Transverse colon (tissue), 4 donors: ENCODE measurements around the gene ARHGAP18.

Experiments used
- CTCF ChIP-seq, 5 experiments: fragments of 200-600 bp in 3 of 5; fragments of 450-650 bp in 2 of 5; sonication (generic) in 3 of 5; IDR thresholded peaks; 1 replicate in 2 of 5; 2 replicates in 3 of 5; pipeline ENCODE4 v1.5.1; 2016 to 2017; ENCODE audit warnings: antibody characterized with exemption in 5 of 5, inconsistent platforms in 3 of 5, mild to moderate bottlenecking in 2 of 5, moderate library complexity in 1 of 5
- POLR2AphosphoS5 ChIP-seq, 3 donors: sonication (generic); formaldehyde crosslinking; IDR thresholded peaks; one replicate each; pipeline ENCODE4 v1.6.1; 2016; ENCODE audit warnings: antibody characterized with exemption in 3 of 3

GRCh38 chr6:129698430-129698829 lies 11.5 kb downstream of the ARHGAP18 start:
- TF ChIP-seq POLR2AphosphoS5 (IDR thresholded peaks at IDR 0.05) (no peak), CTCF (IDR thresholded peaks at IDR 0.05) (no peak)
